Hepatocyte (in vitro differentiated cells): ENCODE measurements around the gene METTL23. TPM values are rescaled to one million over a fixed set of nuclear protein-coding genes. Genes with fewer than 3 reads are reported as not detected.
"Not testable (repeated sequence)": the region's sequence is repeated elsewhere in the genome, so short reads cannot be mapped to it uniquely, and the experiment has no call there.

ENCODE experiments used
- DNase-seq: peaks from one replicate; pipeline ENCODE4 v3.0.0-alpha.2; 2016; ENCODE audit warnings: low spot score
- H2AFZ ChIP-seq: fragments of 200-600 bp; sonication (generic); 2 replicates; pipeline ENCODE4 v1.6.0; 2016; ENCODE audit warnings: antibody characterized with exemption, mild to moderate bottlenecking
- H3K27ac ChIP-seq: fragments of 200-600 bp; sonication (generic); 2 replicates; pipeline ENCODE4 v1.5.1; 2016; ENCODE audit warnings: mild to moderate bottlenecking
- H3K27me3 ChIP-seq: fragments of 200-600 bp; sonication (generic); 2 replicates; pipeline ENCODE4 v1.6.1; 2016
- H3K36me3 ChIP-seq: fragments of 200-600 bp; sonication (generic); replicated peaks from 2 replicates; pipeline ENCODE4 v1.5.1; 2016; ENCODE audit warnings: low read depth; ENCODE audit not compliant: insufficient read depth
- H3K4me1 ChIP-seq: fragments of 200-600 bp; sonication (generic); 2 replicates; pipeline ENCODE4 v1.5.1; 2016; ENCODE audit warnings: mild to moderate bottlenecking, moderate library complexity; ENCODE audit not compliant: insufficient read depth
- H3K4me2 ChIP-seq: fragments of 200-600 bp; sonication (generic); 2 replicates; pipeline ENCODE4 v1.6.0; 2016
- H3K4me3 ChIP-seq: fragments of 200-600 bp; sonication (generic); 2 replicates; pipeline ENCODE4 v1.5.1; 2016; ENCODE audit warnings: mild to moderate bottlenecking
- H3K79me2 ChIP-seq: fragments of 200-600 bp; sonication (generic); 2 replicates; pipeline ENCODE4 v1.6.0; 2017; ENCODE audit warnings: mild to moderate bottlenecking
- H3K9me2 ChIP-seq: fragments of 200-600 bp; sonication (generic); replicated peaks from 2 replicates; pipeline ENCODE4 v1.6.0; 2017; ENCODE audit warnings: mild to moderate bottlenecking; ENCODE audit not compliant: insufficient read depth
- H3K9me3 ChIP-seq: fragments of 200-600 bp; sonication (generic); 2 replicates; pipeline ENCODE4 v1.5.1; 2016; ENCODE audit warnings: low read depth, mild to moderate bottlenecking
- H4K20me1 ChIP-seq: fragments of 200-600 bp; sonication (generic); 2 replicates; pipeline ENCODE4 v1.6.0; 2016; ENCODE audit warnings: mild to moderate bottlenecking; ENCODE audit not compliant: insufficient read depth, poor library complexity, severe bottlenecking
- CTCF ChIP-seq: fragments of 200-600 bp; sonication (generic); IDR thresholded peaks from 2 replicates; pipeline ENCODE4 v1.5.1; 2016; ENCODE audit warnings: antibody characterized with exemption, mild to moderate bottlenecking; ENCODE audit not compliant: poor library complexity
- EZH2 ChIP-seq: fragments of 200-600 bp; sonication (generic); IDR thresholded peaks from 2 replicates; pipeline ENCODE4 v1.6.1; 2016; ENCODE audit warnings: antibody characterized with exemption, mild to moderate bottlenecking, borderline replicate concordance
- EZH2phosphoT487 ChIP-seq: fragments of 200-600 bp; sonication (generic); IDR thresholded peaks from one replicate; pipeline ENCODE4 v1.6.1; 2018; ENCODE audit warnings: antibody characterized with exemption, mild to moderate bottlenecking, low read depth, moderate library complexity; ENCODE audit not compliant: unreplicated experiment, severe bottlenecking
- WGBS: methylation state at CpG from one replicate; pipeline ENCODE4 v1.1.6; 2016; ENCODE audit warnings: low lambda C conversion rate; ENCODE audit errors: missing lambda C conversion rate; 5-methylcytosine and 5-hydroxymethylcytosine counted together
- polyA plus RNA-seq: library from polyadenylated mRNA; unstranded; fragments of >200 nt; fragmentation: Nextera tagmentation; extraction: Ambion mirVana; gene quantifications from 2 replicates; pipeline ENCODE4 v1.2.1, GENCODE V29; 2016
- total RNA-seq: library from RNA; depleted of rRNA; stranded (reverse); fragments of >200 nt; gene quantifications from 2 replicates; pipeline ENCODE4 v1.2.3, GENCODE V29; 2014

Gene METTL23
- total and polyA plus RNA-seq, 2 experiments from 2014 or later, result 36.6 to 56.5 TPM

DNA sequence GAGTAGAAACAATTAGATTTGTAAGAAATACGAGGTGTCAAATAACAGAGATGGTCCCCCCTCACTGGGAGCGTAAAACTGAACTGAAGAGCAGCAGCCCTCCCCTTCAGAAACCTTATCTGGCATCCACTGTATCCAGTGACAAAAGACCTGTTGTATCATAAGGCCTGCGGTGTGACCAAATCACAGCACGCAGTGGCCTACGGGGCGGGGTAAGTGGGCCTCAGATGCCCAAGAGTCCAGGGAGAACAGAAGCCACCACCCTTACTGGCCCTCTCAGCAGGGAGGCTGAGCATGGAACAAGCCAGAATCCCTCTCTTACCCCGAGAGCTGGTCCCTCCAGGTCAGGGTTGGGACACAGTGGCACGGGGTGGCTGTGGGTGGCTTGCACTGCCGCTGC lies 5.7 kb upstream of the METTL23 start:
- Histone ChIP-seq H3K27ac (no peak overlapping the region), H3K27me3 (no peaks in the 10 kb centered on the region), H3K4me1 (peaks cover 15% of the 10 kb centered on the region), H3K9me3 (no peaks in the 10 kb centered on the region), H3K4me2 (no peak overlapping the region), H3K9me2 (no peaks in the 10 kb centered on the region), H2AFZ (no peak overlapping the region), H3K79me2 (peaks cover 44% of the 10 kb centered on the region), H3K4me3 (no peak overlapping the region), H3K36me3 (peaks cover 11% of the 10 kb centered on the region), H4K20me1 (peaks cover 6% of the 10 kb centered on the region)
- 94% methylated on average over 9 of the region's 9 CpGs for WGBS
- no peak for DNase-seq
- TF ChIP-seq EZH2phosphoT487, result no peak

GRCh38 chr17:76721463-76721862 lies 5.2 kb upstream of the METTL23 start:
- no peak for DNase-seq
- Histone ChIP-seq H3K27me3 (no peaks in the 10 kb centered on the region), H4K20me1 (peaks cover 6% of the 10 kb centered on the region), H3K4me2 (no peak overlapping the region), H3K9me2 (no peaks in the 10 kb centered on the region), H3K36me3 (peaks cover 11% of the 10 kb centered on the region), H3K4me1 (peaks cover 15% of the 10 kb centered on the region), H3K27ac (no peak overlapping the region), H3K4me3 (no peak overlapping the region), H3K9me3 (no peaks in the 10 kb centered on the region), H3K79me2 (peaks cover 44% of the 10 kb centered on the region), H2AFZ (no peak overlapping the region)
- 96% methylated on average over 10 of the region's 10 CpGs for WGBS
- no peak for TF ChIP-seq EZH2
- TF ChIP-seq CTCF, result no peak
- TF ChIP-seq EZH2phosphoT487, result no peak

DNA sequence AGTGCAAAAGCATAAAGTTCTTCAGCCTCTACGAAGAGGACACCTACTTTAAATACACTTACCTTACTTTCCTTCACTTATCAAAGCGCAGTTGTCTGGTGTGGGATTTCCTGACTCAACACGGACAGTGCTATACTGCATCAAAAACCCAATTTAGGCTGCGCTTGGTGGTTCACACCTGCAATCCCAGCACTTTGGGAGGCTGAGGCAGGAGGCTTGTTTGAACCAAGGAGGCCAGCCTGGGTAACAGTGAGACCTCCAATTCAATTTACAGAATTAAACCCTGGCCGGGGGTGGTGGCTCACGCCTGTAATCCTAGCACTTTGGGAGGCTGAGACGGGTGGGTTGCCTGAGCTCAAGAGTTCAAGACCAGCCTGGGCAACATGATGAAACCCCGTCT lies 4.4 kb upstream of the METTL23 start:
- no peak for DNase-seq
- Histone ChIP-seq H3K79me2 (peaks cover 47% of the 10 kb centered on the region), H3K4me2 (no peak overlapping the region), H2AFZ (no peak overlapping the region), H3K9me2 (no peaks in the 10 kb centered on the region), H4K20me1 (peaks cover 6% of the 10 kb centered on the region), H3K27ac (no peak overlapping the region), H3K36me3 (peaks cover 11% of the 10 kb centered on the region), H3K4me1 (peaks cover 15% of the 10 kb centered on the region), H3K9me3 (no peaks in the 10 kb centered on the region), H3K4me3 (no peak overlapping the region), H3K27me3 (no peaks in the 10 kb centered on the region)
- TF ChIP-seq CTCF, result no peak
- TF ChIP-seq EZH2phosphoT487, result no peak
- TF ChIP-seq EZH2, result no peak
- 96% methylated on average over 8 of the region's 8 CpGs for WGBS

GRCh38 chr17:76722977-76723376 lies 3.7 kb upstream of the METTL23 start:
- Histone ChIP-seq H3K79me2 (peaks cover 54% of the 10 kb centered on the region), H3K36me3 (peaks cover 11% of the 10 kb centered on the region), H3K4me1 (peaks cover 22% of the 10 kb centered on the region)
- not testable (repeated sequence) for H2AFZ ChIP-seq, H3K4me2 ChIP-seq, H3K9me2 ChIP-seq, H3K4me3 ChIP-seq, H3K9me3 ChIP-seq, H4K20me1 ChIP-seq, H3K27ac ChIP-seq, H3K27me3 ChIP-seq, DNase-seq
- WGBS, result 100% methylated on average over 8 of the region's 8 CpGs
